GM12892 (cell line): Measurements from ENCODE around the gene TBC1D22A.

Source experiments
- POLR2A ChIP-seq: IDR thresholded peaks from 2 replicates; pipeline ENCODE4 v1.6.1; 2011; ENCODE audit warnings: low read depth, low read length, control low read depth
- TAF1 ChIP-seq: IDR thresholded peaks from 2 replicates; pipeline ENCODE4 v1.6.1; 2011; ENCODE audit warnings: low read depth, mild to moderate bottlenecking, control low read depth, low read length, borderline replicate concordance

GRCh38 chr22:47119181-47119580, 356.7 kb downstream of the TBC1D22A start:
- TF ChIP-seq TAF1 (no peak), POLR2A (no peak)
